SU-DHL-6 (cell line): ENCODE data around the gene TRIML2.

Experiments
- H2AFZ ChIP-seq: fragments of 200-600 bp; sonication (generic); 2 replicates; pipeline ENCODE4 v1.6.1; 2014; ENCODE audit warnings: low read depth, mild to moderate bottlenecking, moderate library complexity, mixed read lengths, antibody characterized with exemption, low read length; ENCODE audit not compliant: severe bottlenecking
- H3F3A ChIP-seq: fragments of 200-600 bp; shearing (Covaris generic); 2 replicates; pipeline ENCODE4 v1.6.0; 2016; ENCODE audit warnings: antibody characterized with exemption, mild to moderate bottlenecking; ENCODE audit not compliant: insufficient read depth
- H3K27ac ChIP-seq: fragments of 200-600 bp; sonication (generic); 2 replicates; pipeline ENCODE4 v1.5.1; 2016; ENCODE audit warnings: low read depth, mild to moderate bottlenecking, low read length, moderate library complexity, mixed read lengths
- H3K27me3 ChIP-seq: fragments of 200-600 bp; sonication (generic), shearing (Covaris generic); 2 replicates; pipeline ENCODE4 v1.6.0; 2014; ENCODE audit warnings: mild to moderate bottlenecking, low read length
- H3K36me3 ChIP-seq: fragments of 200-600 bp; sonication (generic); 2 replicates; pipeline ENCODE4 v1.6.1; 2014; ENCODE audit warnings: mild to moderate bottlenecking, low read length, mixed read lengths
- H3K4me2 ChIP-seq: fragments of 300-600, 200-600 bp; shearing (Covaris generic), sonication (generic); 2 replicates; pipeline ENCODE4 v1.6.0; 2014; ENCODE audit warnings: low read length, low read depth, mild to moderate bottlenecking; ENCODE audit not compliant: poor library complexity, severe bottlenecking
- H3K4me3 ChIP-seq: fragments of 200-600 bp; sonication (generic); 2 replicates; pipeline ENCODE4 v1.5.1; 2014; ENCODE audit warnings: antibody characterized with exemption, low read length, mild to moderate bottlenecking, mixed read lengths; ENCODE audit not compliant: insufficient read depth, poor library complexity, severe bottlenecking
- H3K79me2 ChIP-seq: fragments of 200-600 bp; sonication (generic); 2 replicates; pipeline ENCODE4 v1.6.1; 2014; ENCODE audit warnings: mild to moderate bottlenecking, low read length, moderate library complexity; ENCODE audit not compliant: insufficient read depth
- H3K9ac ChIP-seq: fragments of 200-600 bp; sonication (generic); 2 replicates; pipeline ENCODE4 v1.7.0; 2014; ENCODE audit warnings: mild to moderate bottlenecking, low read length
- H3K9me2 ChIP-seq: fragments of 200-600 bp; sonication (generic); replicated peaks from 2 replicates; pipeline ENCODE4 v1.6.1; 2014; ENCODE audit warnings: low read length; ENCODE audit not compliant: insufficient read depth
- H3K9me3 ChIP-seq: fragments of 200-600 bp; sonication (generic); 2 replicates; pipeline ENCODE4 v1.6.1; 2014; ENCODE audit warnings: low read length, mixed read lengths; ENCODE audit not compliant: insufficient read depth
- H4K20me1 ChIP-seq: fragments of 200-600 bp; sonication (generic); 2 replicates; pipeline ENCODE4 v1.6.1; 2014; ENCODE audit warnings: low read depth, mild to moderate bottlenecking, antibody characterized with exemption, low read length, moderate library complexity, mixed read lengths
- EZH2phosphoT487 ChIP-seq: fragments of 200-600 bp; sonication (generic), shearing (Covaris generic); conservative IDR thresholded peaks from 2 replicates; pipeline ENCODE4 v1.6.1; 2018; ENCODE audit warnings: mild to moderate bottlenecking, antibody characterized with exemption, low read length, moderate library complexity, mixed read lengths
- TF ChIP-seq, protein P1 (sequence below): fragments of 200-600 bp; sonication (generic); IDR thresholded peaks from one replicate; pipeline ENCODE4 v1.5.1; 2017; ENCODE audit warnings: antibody characterized with exemption, mild to moderate bottlenecking, low read length, moderate library complexity; ENCODE audit not compliant: insufficient read depth, poor library complexity, severe bottlenecking

Gene TRIML2

DNA sequence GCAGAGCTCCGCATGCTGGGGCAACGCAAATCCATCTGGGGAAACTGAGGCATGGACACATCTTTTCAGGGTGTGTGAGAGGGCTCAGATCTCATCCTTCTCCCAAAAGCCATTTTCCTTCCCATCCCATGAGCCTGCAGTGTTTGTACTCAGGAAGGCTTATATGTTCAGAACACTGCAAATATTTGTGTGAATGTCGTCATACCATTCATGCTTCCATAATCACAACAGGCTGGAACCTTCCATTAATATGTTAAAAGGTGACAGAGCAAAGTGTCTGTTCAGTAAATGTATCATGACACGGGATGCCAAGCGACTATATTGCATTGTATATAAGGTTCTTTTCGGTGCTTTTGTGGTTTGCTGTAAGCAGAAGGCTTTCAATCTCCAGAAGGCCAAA is 38.4 kb upstream of the TRIML2 start:
- no peak overlapping the region for H3K4me2 ChIP-seq
- no peaks in the 10 kb centered on the region for H3K9me3 ChIP-seq
- H2AFZ ChIP-seq, result no peak overlapping the region
- H3K27ac ChIP-seq, result no peak overlapping the region
- no peaks in the 10 kb centered on the region for H3K79me2 ChIP-seq
- H4K20me1 ChIP-seq, result no peaks in the 10 kb centered on the region
- no peaks in the 10 kb centered on the region for H3K27me3 ChIP-seq
- H3K9ac ChIP-seq, result no peak overlapping the region
- H3F3A ChIP-seq, result no peaks in the 10 kb centered on the region
- no peaks in the 10 kb centered on the region for H3K36me3 ChIP-seq
- no peak overlapping the region for H3K4me3 ChIP-seq
- no peak for TF ChIP-seq EZH2phosphoT487
- TF ChIP-seq, protein P1, sequence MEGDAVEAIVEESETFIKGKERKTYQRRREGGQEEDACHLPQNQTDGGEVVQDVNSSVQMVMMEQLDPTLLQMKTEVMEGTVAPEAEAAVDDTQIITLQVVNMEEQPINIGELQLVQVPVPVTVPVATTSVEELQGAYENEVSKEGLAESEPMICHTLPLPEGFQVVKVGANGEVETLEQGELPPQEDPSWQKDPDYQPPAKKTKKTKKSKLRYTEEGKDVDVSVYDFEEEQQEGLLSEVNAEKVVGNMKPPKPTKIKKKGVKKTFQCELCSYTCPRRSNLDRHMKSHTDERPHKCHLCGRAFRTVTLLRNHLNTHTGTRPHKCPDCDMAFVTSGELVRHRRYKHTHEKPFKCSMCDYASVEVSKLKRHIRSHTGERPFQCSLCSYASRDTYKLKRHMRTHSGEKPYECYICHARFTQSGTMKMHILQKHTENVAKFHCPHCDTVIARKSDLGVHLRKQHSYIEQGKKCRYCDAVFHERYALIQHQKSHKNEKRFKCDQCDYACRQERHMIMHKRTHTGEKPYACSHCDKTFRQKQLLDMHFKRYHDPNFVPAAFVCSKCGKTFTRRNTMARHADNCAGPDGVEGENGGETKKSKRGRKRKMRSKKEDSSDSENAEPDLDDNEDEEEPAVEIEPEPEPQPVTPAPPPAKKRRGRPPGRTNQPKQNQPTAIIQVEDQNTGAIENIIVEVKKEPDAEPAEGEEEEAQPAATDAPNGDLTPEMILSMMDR, result no peak
- no peaks in the 10 kb centered on the region for H3K9me2 ChIP-seq

DNA sequence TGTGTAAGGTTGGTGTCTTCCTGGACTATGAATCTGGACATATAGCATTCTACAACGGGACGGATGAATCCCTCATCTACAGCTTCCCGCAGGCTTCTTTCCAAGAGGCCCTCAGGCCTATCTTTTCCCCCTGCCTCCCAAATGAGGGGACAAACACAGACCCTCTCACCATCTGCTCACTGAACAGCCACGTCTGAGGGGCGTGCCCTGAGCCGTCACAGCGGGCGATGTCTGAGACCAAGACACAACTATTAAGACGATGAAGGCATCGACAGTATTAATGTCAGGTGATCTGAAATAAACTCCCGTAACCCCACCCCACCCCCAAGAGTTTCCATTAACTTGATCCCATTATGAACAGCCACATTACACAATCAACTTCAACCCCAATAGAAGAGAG is 37.8 kb upstream of the TRIML2 start:
- H3K27ac ChIP-seq, result no peak overlapping the region
- no peaks in the 10 kb centered on the region for H4K20me1 ChIP-seq
- no peak overlapping the region for H3K4me3 ChIP-seq
- no peak for TF ChIP-seq EZH2phosphoT487
- TF ChIP-seq, protein P1, result no peak
- H3K9me2 ChIP-seq, result no peaks in the 10 kb centered on the region
- H3K27me3 ChIP-seq, result no peaks in the 10 kb centered on the region
- no peak overlapping the region for H2AFZ ChIP-seq
- H3K9me3 ChIP-seq, result no peaks in the 10 kb centered on the region
- H3F3A ChIP-seq, result no peaks in the 10 kb centered on the region
- no peaks in the 10 kb centered on the region for H3K79me2 ChIP-seq
- H3K36me3 ChIP-seq, result no peaks in the 10 kb centered on the region
- no peak overlapping the region for H3K9ac ChIP-seq
- no peak overlapping the region for H3K4me2 ChIP-seq

DNA sequence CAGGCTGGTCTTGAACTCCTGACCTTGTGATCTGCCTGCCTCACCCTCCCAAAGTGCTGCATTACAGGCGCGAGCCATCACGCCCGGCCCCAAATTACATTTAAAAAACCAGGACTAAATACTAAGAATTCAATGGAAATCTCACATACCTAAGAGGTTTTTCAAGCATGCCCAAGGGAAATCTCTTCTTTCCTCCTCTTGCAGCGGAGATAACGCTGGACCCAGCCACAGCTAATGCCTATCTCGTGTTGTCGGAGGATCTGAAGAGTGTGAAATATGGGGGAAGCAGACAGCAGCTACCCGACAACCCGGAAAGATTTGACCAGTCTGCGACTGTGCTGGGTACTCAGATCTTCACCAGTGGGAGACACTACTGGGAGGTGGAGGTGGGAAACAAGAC is 37.2 kb upstream of the TRIML2 start:
- Histone ChIP-seq H2AFZ (no peak overlapping the region), H3K4me2 (no peak overlapping the region), H3K36me3 (no peaks in the 10 kb centered on the region), H3K79me2 (no peaks in the 10 kb centered on the region), H3K9ac (no peak overlapping the region), H3K9me3 (no peaks in the 10 kb centered on the region), H3K4me3 (no peak overlapping the region), H3K9me2 (no peaks in the 10 kb centered on the region), H3K27me3 (no peaks in the 10 kb centered on the region), H4K20me1 (no peaks in the 10 kb centered on the region), H3F3A (no peaks in the 10 kb centered on the region), H3K27ac (no peak overlapping the region)
- TF ChIP-seq EZH2phosphoT487, result no peak
- TF ChIP-seq, protein P1, result no peak
